Gastrocnemius medialis (tissue), 4 donors: ENCODE results near the gene HOXD9. TPM values are rescaled to one million over a fixed set of nuclear protein-coding genes. Genes with fewer than 3 reads are reported as not detected.
A peak's percentile ranks its signal among the peaks of the same experiment; 100 is the strongest.

Experiments used
- ATAC-seq, 2 donors: fragments of 150-250 bp; one replicate each; pipeline ENCODE4 v1.9.1; 2016
- DNase-seq, 2 donors: peaks; one replicate each; pipeline ENCODE4 v3.0.0-alpha.2; 2019
- H3K27ac ChIP-seq, 4 donors: fragments of 200-600 bp; sonication (generic); 1 replicate in 1 of 4; 2 replicates in 3 of 4; pipeline ENCODE4 v1.5.1; 2016 to 2018; ENCODE audit warnings: mild to moderate bottlenecking in 2 of 4, moderate library complexity in 1 of 4
- H3K27me3 ChIP-seq, 3 donors: fragments of 200-600 bp; sonication (generic) in 2 of 3; 1 replicate in 1 of 3; 2 replicates in 2 of 3; pipeline versions ENCODE4 v1.5.1 to v1.6.0; 2016 to 2019; ENCODE audit warnings: mild to moderate bottlenecking in 1 of 3, moderate library complexity in 1 of 3
- H3K36me3 ChIP-seq, 2 donors: fragments of 200-600 bp; sonication (generic) in 1 of 2; one replicate each; pipeline ENCODE4 v1.5.1; 2017 to 2018
- H3K4me1 ChIP-seq, 2 donors: fragments of 200-600 bp; sonication (generic) in 1 of 2; one replicate each; pipeline ENCODE4 v1.5.1; 2016 to 2017; ENCODE audit warnings: mild to moderate bottlenecking in 2 of 2
- H3K4me3 ChIP-seq, 4 donors: fragments of 200-600 bp; sonication (generic) in 3 of 4; 1 replicate in 1 of 4; 2 replicates in 3 of 4; pipeline ENCODE4 v1.5.1; 2016 to 2019; ENCODE audit warnings: mild to moderate bottlenecking in 2 of 4
- H3K9me3 ChIP-seq, 3 donors: fragments of 200-600 bp; sonication (generic) in 2 of 3; 1 replicate in 1 of 3; 2 replicates in 2 of 3; pipeline ENCODE4 v1.5.1; 2016 to 2019
- POLR2A ChIP-seq, 2 donors: fragments of 450-650 bp; IDR thresholded peaks; one replicate each; pipeline ENCODE4 v1.6.1; 2017; ENCODE audit warnings: antibody characterized with exemption in 2 of 2, mild to moderate bottlenecking in 2 of 2, moderate library complexity in 2 of 2
- in situ Hi-C, 4 donors: fragments of 200-750 bp; cut with MboI; loops; one replicate each; pipeline versions ENCODE4 v1.15.0 to v1.8.0; 2017; ENCODE audit warnings: low sequenced_read_pairs in 4 of 4
- intact Hi-C: fragments of 100-400 bp; cut with DNase I; formaldehyde crosslinking; loops from one replicate; pipeline ENCODE4 v1.15.1; 2023; ENCODE audit warnings: low total_unique reads
- total RNA-seq, 4 donors: library from RNA; depleted of rRNA; stranded (reverse); fragments of >200 nt; gene quantifications; one replicate each; pipeline versions ENCODE4 v1.1.0 to v1.2.3, GENCODE V29; 2016
- TF ChIP-seq, protein P1 (sequence below), 5 experiments: fragments of 450-650 bp in 3 of 5; fragments of 200-600 bp in 2 of 5; sonication (generic) in 2 of 5; IDR thresholded peaks in 4 of 5; conservative IDR thresholded peaks in 1 of 5; 1 replicate in 4 of 5; 2 replicates in 1 of 5; pipeline ENCODE4 v1.5.1; 2016 to 2019; ENCODE audit warnings: antibody characterized with exemption in 5 of 5, mild to moderate bottlenecking in 3 of 5, moderate library complexity in 3 of 5

Gene HOXD9
- total RNA-seq, 4 donors from 2014 or later = 0.33 to 1.8 (median 0.78) TPM

GRCh38 chr2:176158186-176158591 lies 35.7 kb downstream of the HOXD9 start:
- TF ChIP-seq, protein P1, sequence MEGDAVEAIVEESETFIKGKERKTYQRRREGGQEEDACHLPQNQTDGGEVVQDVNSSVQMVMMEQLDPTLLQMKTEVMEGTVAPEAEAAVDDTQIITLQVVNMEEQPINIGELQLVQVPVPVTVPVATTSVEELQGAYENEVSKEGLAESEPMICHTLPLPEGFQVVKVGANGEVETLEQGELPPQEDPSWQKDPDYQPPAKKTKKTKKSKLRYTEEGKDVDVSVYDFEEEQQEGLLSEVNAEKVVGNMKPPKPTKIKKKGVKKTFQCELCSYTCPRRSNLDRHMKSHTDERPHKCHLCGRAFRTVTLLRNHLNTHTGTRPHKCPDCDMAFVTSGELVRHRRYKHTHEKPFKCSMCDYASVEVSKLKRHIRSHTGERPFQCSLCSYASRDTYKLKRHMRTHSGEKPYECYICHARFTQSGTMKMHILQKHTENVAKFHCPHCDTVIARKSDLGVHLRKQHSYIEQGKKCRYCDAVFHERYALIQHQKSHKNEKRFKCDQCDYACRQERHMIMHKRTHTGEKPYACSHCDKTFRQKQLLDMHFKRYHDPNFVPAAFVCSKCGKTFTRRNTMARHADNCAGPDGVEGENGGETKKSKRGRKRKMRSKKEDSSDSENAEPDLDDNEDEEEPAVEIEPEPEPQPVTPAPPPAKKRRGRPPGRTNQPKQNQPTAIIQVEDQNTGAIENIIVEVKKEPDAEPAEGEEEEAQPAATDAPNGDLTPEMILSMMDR (IDR thresholded peaks at IDR 0.05 in 4 of 5, conservative IDR thresholded peaks at IDR 0.05 in 1 of 5) = no peak
- no peak for TF ChIP-seq POLR2A (IDR thresholded peaks at IDR 0.05)
- H3K4me1 ChIP-seq = peaks cover 4 to 5% of the 10 kb centered on the region in 2 donors
- intact Hi-C loops (no loop called here), in situ Hi-C loops (no loop called here)
- no peaks in the 10 kb centered on the region for H3K36me3 ChIP-seq
- ATAC-seq (no peak), DNase-seq (no peak)
- no peak overlapping the region for H3K27ac ChIP-seq
- peak overlapping the region in 1 of 4 donors; percentile 41 for H3K4me3 ChIP-seq
- no peaks in the 10 kb centered on the region for H3K9me3 ChIP-seq
- H3K27me3 ChIP-seq = peaks cover 45 to 74% (median 65%) of the 10 kb centered on the region in 3 donors

- Histone ChIP-seq H3K27me3 (peaks cover 47 to 82% (median 73%) of the 10 kb centered on the region in 3 donors), H3K36me3 (no peaks in the 10 kb centered on the region), H3K27ac (no peak overlapping the region), H3K4me3 (peak overlapping the region in 1 of 4 donors; percentile 51), H3K4me1 (peaks cover 4 to 5% of the 10 kb centered on the region in 2 donors), H3K9me3 (no peaks in the 10 kb centered on the region)
- DNase-seq (no peak), ATAC-seq (no peak)
- TF ChIP-seq POLR2A (IDR thresholded peaks at IDR 0.05) = no peak
- TF ChIP-seq, protein P1 (IDR thresholded peaks at IDR 0.05 in 4 of 5, conservative IDR thresholded peaks at IDR 0.05 in 1 of 5) = no peak
- in situ Hi-C loops (no loop called here), intact Hi-C loops (no loop called here)
Measured at GRCh38 chr2:176158855-176159662, 36.5 kb downstream of the HOXD9 start.

GRCh38 chr2:176159663-176160250 lies 37.2 kb downstream of the HOXD9 start:
- DNase-seq = no peak
- no peaks in the 10 kb centered on the region for H3K36me3 ChIP-seq
- H3K4me1 ChIP-seq = peaks cover 4 to 5% of the 10 kb centered on the region in 2 donors
- in situ Hi-C loops = no loop called here
- H3K9me3 ChIP-seq = no peaks in the 10 kb centered on the region
- peaks cover 54 to 89% (median 80%) of the 10 kb centered on the region in 3 donors for H3K27me3 ChIP-seq
- H3K27ac ChIP-seq = no peak overlapping the region
- peak overlapping the region in 3 of 4 donors; percentile 14 to 51 (median 25) for H3K4me3 ChIP-seq
- ATAC-seq = no peak
- intact Hi-C loops = no loop called here
- TF ChIP-seq, protein P1 (IDR thresholded peaks at IDR 0.05 in 4 of 5, conservative IDR thresholded peaks at IDR 0.05 in 1 of 5) = no peak
- no peak for TF ChIP-seq POLR2A (IDR thresholded peaks at IDR 0.05)

DNA sequence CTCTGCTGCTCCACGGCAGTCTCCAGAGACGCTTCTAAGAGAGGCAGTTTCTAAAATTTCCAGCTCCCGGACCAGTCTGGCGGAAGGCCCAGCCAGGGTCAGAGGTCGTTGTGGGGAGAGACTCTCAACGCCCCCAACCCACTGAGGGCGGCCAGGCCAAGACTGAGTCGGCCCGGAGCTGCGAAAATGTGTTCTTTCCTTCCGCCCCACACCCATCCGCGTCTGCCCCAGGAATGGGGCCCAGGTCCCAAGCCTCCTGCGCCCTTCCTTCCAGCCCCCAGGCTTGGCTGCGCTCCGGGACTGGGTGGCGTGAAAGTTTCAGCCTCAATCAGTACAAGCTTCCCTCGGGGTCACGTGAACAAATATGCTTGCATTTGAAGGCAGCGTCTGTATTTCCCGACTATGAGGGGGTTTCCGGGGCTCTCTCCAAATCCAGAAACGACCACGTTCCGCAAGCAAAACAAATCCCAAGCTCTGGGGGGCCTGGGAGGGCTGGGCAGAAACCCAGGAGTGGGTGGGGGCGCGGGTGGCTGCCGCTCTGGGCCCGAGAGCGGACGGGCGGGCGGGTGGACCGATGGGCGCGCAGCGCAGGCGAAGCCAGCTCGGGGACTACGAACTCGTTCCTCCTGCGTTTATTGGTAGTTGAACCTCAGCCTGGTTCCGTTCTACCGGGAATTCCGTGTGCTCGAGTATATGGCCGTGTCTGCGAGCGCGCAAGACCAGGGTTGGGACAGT lies 37.9 kb downstream of the HOXD9 start:
- in situ Hi-C loops = no loop called here
- H3K27ac ChIP-seq = no peak overlapping the region
- TF ChIP-seq, protein P1 (IDR thresholded peaks at IDR 0.05 in 4 of 5, conservative IDR thresholded peaks at IDR 0.05 in 1 of 5) = no peak
- no peak for TF ChIP-seq POLR2A (IDR thresholded peaks at IDR 0.05)
- no peak for ATAC-seq
- H3K4me3 ChIP-seq = peak overlapping the region in 3 of 4 donors; percentile 14 to 51 (median 25)
- intact Hi-C loops = no loop called here
- no peaks in the 10 kb centered on the region for H3K9me3 ChIP-seq
- peaks cover 55 to 91% (median 86%) of the 10 kb centered on the region in 3 donors for H3K27me3 ChIP-seq
- DNase-seq = no peak
- H3K36me3 ChIP-seq = no peaks in the 10 kb centered on the region
- H3K4me1 ChIP-seq = peaks cover 4 to 5% of the 10 kb centered on the region in 2 donors
